HG03439 (cell line): ENCODE measurements around the gene IGHMBP2.
"Not testable (repeated sequence)": the region's sequence is repeated elsewhere in the genome, so short reads cannot be mapped to it uniquely, and the experiment has no call there.

Experiments
- ATAC-seq: cut with Tn5 transposase; IDR thresholded peaks from one replicate; pipeline ENCODE4 v1.9.1; 2021; ENCODE audit warnings: mild to moderate bottlenecking, moderate library complexity; ENCODE audit not compliant: unreplicated experiment

Gene IGHMBP2

GRCh38 chr11:68959465-68960293 is 56.0 kb downstream of the IGHMBP2 start:
- no peak for ATAC-seq

GRCh38 chr11:68960294-68961071 is 56.8 kb downstream of the IGHMBP2 start:
- no peak for ATAC-seq

- no peak for ATAC-seq
These were observed 57.6 kb downstream of the IGHMBP2 start for GRCh38 chr11:68961245-68961644.

- ATAC-seq = no peak
These were observed 59.0 kb downstream of the IGHMBP2 start for GRCh38 chr11:68962527-68963250.

- no peak for ATAC-seq
These were observed 60.1 kb downstream of the IGHMBP2 start for GRCh38 chr11:68963779-68964178.

GRCh38 chr11:68965901-68966853 is 62.5 kb downstream of the IGHMBP2 start:
- no peak for ATAC-seq

GRCh38 chr11:68966894-68967780 is 63.4 kb downstream of the IGHMBP2 start:
- no peak for ATAC-seq

GRCh38 chr11:68968306-68969250 is 64.9 kb downstream of the IGHMBP2 start:
- ATAC-seq = no peak

- no peak for ATAC-seq
These were observed 65.7 kb downstream of the IGHMBP2 start for GRCh38 chr11:68969386-68969785.

GRCh38 chr11:68970921-68971636 is 67.4 kb downstream of the IGHMBP2 start:
- no peak for ATAC-seq

- no peak for ATAC-seq
These were observed 69.5 kb downstream of the IGHMBP2 start for GRCh38 chr11:68973219-68973618.

GRCh38 chr11:68973706-68974105 is 70.0 kb downstream of the IGHMBP2 start:
- not testable (repeated sequence) for ATAC-seq

- no peak for ATAC-seq
These were observed 70.9 kb downstream of the IGHMBP2 start for GRCh38 chr11:68974421-68975194.

- no peak for ATAC-seq
These were observed 72.4 kb downstream of the IGHMBP2 start for GRCh38 chr11:68976095-68976494.

GRCh38 chr11:68976563-68976962 is 72.9 kb downstream of the IGHMBP2 start:
- no peak for ATAC-seq

GRCh38 chr11:68977781-68978625 is 74.3 kb downstream of the IGHMBP2 start:
- no peak for ATAC-seq
